Measurements from ENCODE around the gene PSMD6.

The PSMD6 gene

GRCh38 chr3:64023187-64023860 is at the start of gene PSMD6:
PSMD6 (minus strand) TSS chr3:64023494; CDS start chr3:64023419, 75 bp downstream.
- DNase-seq = peak; percentile 93

GRCh38 chr3:64072126-64072525 is 48.8 kb upstream of the PSMD6 start:
- DNase-seq = no peak

DNA sequence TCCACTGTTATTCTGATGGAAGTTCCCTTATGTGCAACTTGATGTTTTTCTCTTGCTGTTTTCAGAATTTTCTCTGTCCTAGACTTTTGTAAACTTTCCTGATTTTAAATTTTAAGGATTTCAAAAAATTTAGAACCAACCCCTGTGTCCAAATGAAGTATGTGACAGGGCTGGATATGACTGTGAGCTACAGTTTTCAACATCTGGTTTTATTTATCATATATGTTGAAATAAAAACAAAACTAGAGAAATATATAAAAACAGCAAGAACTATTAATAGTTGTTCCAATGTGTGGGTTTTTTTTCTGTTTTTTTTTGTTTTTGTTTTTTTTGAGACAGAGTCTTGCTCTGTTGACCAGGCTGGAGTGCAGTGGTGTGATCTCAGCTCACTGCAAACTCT is 47.4 kb upstream of the PSMD6 start:
- no peak for DNase-seq

DNA sequence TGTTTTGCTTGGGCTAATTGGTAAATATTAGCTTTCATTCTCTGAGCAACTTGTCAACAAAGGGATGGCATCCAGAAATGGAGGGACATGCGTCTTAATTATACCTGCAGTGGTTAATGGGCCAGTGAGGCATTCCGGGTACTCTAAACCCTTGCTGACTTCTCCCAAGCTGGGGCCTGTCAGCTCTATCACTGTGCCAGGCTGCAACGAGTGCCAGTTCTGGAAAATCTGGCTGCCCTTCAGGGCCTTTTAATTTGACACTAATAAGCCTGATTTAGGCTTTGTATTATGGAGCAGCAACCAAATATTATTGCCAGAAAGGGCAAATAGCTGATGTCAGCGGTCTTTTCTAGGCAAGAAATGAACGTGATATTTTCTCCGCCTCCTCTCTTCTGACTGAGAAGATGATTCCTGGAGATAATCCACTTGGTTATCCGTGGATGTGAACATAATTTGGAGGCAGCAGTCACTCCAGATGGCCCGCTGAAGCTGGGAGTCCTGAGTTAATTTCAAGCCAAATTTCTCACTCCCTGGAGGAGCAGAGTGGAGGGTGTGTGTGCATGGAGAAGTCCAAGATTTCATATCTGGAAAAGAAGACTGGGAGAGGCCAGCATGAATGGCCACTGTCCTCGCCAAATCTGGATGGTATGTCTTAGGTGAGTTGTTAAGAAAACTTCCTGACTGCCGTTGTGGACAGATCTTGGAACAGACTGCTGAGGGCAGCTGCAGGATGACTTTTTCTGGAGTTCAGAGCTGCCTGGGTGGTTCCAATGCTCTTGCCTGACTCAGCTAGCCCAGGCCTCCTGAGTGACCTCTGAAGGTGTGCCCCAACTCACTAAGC is 44.4 kb upstream of the PSMD6 start:
- DNase-seq = no peak

GRCh38 chr3:64064804-64065203 is 41.5 kb upstream of the PSMD6 start:
- DNase-seq = no peak

DNA sequence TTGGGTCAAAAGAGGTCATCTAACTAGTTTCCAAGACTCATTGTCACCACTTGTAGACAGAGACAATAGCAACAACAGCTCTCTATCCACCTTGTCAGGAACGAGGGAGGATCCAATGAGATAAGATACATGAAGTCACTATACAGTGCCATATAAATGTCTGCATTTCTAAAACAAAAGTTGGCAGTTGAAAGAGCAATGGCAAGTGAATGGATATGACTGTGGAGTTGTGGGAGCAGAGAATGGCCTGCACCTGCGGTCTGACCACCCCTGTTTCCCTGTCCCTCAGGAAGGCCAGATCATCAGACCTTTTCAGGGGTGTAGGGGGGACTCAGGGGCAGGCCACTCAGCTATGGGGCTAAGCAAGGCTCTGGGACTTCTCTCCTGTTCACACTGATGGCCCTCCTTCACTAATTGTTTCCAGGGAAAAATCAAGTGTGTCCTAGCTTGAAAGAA is 40.7 kb upstream of the PSMD6 start:
- no peak for DNase-seq

DNA sequence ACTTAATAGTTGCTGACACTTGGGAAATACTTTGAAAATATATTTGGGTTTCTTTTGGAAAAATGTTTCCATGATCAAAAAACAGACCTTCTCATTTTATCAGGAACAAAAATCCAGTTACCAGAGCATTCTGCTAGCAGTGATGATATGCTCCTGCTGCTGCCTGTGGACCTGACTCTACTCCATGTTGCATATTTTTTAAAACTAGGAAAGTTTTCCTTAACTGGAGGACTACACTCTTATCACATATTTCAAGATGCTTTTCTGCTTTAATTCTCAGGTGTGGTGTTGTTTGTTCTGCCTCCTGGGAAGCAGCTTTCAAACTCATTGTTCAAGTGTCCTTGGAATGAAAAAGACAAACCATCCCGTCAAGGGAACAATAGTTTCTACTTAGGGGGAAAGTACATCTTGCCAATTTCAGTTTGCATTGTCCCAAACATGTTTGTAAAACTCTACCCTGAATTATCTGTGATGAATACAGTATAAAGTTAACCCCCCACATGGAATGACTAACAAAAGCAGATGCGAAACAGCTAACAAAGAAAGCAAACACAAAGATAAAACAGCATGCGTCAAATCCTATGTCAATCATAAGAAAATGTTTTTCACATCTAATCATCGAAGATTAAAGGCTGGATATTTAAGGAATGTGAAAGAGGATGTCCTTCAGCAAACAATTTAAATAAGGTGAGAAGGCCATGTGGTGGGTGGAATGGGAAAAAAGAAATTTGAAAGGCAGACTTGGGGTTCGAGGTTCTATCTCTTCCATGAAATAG is 40.1 kb upstream of the PSMD6 start:
- DNase-seq = no peak

DNA sequence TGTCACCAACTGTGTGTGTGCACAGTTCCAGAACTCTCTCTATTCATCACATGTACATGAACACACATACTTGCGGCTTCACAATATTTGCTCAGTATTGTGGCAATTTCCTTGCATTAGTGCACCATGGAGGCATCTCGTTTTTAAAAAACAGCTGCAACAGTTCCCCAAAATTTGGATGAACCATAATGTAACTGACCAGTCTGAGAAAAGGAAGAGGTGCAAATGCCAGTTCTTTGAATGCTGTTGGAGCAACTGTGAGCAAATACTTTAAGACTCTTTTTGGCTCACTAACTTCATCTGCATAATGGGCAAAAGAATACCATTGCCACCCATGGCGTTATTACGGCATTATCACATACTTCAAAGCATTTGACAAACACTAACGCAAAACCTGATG is 38.3 kb upstream of the PSMD6 start:
- DNase-seq = no peak

DNA sequence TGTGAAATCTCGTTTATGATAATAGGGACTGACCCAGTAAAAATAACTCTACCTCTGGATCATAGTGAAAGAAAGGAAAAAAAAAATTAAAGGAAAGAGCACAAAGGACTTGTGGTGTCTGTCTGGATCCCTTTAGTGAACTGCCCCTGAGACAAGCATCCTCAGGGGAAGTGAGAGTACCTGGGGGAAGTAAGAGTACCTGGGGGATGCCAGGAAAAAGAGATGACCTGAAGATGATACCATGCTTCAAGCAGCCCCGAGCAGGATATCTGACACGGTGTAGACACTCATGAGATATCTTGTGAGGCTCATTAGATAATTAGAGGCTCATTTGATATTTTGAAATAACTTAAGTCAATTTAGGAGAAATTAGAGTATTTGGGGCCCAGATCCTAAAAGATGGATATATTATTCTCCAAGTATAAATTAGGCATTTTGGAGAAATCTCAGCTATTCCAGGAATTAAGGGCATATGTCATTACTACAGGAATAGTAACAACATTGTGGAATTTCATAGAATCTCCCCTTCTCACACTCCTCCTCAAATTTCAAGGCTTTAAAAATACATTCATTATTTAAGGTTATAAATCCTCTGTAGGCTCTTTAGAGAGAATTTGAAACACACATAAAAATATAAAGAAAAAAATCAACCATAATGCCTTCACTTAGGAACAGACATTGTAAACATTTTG is 36.3 kb upstream of the PSMD6 start:
- no peak for DNase-seq

DNA sequence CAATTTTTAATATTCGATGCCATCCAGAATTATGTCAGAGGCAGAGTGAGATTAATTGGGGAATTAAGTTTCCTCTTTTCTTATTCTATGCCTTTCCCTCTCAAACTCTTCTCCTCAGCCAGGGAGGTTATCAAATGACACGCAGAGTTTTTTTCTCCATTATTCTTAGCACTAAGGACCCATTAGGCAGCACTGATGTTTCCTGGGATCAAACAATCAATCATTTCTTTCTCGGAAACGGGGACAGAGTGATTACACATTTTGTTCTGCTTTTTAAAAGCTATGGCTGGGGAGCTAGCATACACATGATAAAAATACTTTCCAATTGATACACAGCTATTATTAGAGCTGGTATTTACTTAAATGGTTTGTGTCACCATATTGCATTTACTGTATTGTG is 35.3 kb upstream of the PSMD6 start:
- DNase-seq = no peak

GRCh38 chr3:64057231-64057630 is 33.9 kb upstream of the PSMD6 start:
- DNase-seq = no peak

DNA sequence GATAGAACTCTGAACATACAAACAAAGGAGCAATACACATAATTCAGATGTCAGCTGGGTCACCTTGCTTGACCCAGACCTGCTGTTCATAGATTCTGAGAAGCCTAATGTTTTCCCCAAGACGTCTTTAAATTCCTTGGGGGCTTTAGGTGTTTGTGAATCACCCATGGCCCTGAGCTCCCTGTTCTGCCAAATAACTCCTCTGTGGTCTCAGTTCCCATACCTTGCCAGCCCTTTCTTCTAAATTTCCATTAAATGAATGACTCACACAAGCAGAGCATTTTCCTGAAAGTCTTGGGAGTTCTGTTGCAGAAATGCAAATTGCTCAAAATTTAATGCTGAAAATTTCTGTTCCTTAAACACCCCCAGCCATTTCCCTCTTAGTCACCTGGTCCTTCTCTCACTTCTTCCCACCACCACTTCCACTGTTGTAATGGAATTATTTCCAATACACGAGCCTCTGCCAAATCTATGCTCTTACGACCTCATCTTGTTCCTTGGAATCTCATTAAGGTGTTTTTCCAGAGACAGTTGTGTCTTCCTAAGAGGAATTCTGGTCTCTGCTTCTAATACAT is 33.4 kb upstream of the PSMD6 start:
- DNase-seq = peak; percentile 4

- no peak for DNase-seq
Measured at GRCh38 chr3:64055076-64055475, 31.8 kb upstream of the PSMD6 start.

DNA sequence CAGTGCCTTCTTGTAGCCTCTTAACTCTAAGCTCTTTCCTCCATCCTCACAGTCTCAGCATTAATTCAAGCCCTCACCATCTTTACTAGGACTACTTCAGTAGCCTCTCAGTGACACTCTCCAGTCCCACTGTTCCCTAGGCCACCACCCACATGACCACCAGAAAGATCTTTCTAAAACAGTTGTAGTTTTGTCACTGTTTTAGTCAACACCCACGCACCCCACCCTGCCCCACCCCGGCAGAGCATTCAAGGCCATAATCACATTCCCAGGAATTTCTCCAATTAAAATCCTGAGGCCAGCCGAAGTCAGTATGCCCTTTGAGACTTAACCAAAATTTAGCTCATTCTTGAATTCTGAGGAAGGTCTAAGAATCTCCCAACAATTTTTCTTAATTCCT is 31.2 kb upstream of the PSMD6 start:
- no peak for DNase-seq

DNA sequence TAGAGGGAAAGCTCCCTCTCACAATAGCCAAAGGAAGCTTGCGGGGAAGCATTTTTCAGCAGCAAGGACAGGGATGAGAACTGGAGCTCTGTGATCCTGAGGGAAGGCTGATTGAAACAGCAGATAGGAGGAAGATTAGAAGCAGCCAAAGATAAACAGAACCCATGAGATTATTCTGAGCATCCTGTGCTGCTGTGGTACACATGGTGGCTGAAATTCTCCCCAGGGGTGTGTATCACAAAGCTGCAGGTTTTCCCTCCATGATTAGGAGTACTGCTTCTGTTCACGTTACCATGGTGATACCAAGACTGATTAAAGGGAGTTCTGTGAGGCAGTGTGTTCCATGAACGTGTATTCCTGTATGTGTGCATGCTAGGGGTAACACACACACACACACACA is 30.3 kb upstream of the PSMD6 start:
- DNase-seq = no peak

DNA sequence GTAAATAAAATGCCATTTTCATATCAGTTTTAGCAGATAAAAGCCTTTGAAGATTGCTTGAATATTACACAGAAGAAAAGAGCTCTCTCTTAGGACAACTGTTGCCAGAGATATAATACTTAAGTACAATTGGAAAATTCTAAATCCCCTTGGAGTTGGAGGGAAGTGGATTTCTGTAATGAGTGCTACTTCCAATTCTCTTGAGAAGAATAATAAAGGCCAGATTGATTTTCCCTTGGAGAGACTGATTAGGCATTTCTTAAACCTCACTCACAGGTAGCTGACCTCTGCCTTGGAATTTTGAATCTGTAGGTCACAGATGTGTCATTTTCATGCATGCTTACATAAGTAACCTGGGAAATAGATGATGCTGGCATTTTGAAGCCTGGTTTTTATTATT is 29.8 kb upstream of the PSMD6 start:
- no peak for DNase-seq

DNA sequence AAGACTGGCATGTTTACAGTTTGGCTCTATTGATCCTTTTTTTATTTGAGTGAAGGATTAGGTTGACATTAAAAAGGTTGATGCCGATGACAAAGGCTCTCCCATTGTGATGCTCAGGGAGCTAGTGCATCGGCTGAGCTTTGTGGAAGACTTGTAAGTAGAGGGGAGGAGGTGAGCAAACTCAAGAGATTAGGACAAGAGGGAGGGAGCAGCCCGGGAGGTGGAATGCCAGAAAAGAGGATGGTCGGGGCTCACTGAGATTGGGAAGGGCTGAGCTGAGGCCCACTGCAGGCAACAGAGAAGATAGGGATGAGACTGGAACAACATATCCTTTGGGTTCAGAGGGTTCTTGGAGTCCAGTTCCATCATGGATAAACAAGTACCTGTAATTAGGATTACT is 26.5 kb upstream of the PSMD6 start:
- DNase-seq = no peak

DNA sequence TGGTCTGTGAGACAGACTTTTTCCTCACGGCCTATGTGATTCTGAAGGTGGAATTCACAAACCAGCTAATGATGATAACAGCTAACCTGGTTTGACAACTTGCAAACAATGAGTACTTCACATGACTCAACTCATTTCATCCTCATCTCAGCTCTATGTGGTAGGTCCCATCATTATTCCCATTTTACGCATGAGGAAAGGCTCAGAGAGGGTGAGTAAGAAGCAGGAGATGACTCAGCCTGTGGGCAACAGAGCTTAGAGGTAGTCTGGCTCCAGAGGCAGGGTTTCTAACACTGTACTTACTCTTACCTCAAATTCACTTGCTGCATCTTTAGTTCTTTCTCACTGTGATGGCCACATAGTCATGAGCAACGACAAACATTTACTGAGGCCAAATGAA is 25.8 kb upstream of the PSMD6 start:
- peak; percentile 28 for DNase-seq

- peak; percentile 55 for DNase-seq
Measured at GRCh38 chr3:64048631-64049061, 25.4 kb upstream of the PSMD6 start.

GRCh38 chr3:64047787-64048186 is 24.5 kb upstream of the PSMD6 start:
- DNase-seq = peak; percentile 8

DNA sequence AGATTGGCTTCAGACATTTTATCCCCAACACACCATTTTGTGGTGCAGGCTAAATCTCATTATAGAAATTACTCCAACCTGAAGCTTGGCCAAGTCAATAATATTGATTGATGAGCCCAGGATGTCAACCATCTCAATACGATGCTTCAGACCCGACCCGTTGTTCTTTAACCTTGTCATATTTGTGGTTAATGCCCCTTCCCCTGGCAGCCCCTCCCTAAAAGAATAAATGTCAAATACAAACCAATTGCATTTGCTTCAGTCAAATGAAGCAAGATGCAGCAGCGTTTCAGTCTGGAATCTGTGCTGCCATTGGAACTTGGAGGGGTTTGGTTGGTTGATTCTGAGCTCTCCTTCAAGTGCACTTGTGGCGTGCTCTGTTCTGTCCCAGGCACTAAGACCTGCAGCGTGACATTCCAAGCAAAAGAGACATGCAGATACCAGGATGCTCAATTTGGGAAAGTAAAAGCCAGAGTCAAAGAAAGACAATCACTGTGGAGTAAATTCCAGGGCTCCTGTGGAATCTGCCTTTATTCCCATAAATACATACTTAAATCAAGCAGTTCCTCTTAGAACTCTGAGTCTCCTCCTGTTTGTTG is 23.8 kb upstream of the PSMD6 start:
- DNase-seq = no peak

DNA sequence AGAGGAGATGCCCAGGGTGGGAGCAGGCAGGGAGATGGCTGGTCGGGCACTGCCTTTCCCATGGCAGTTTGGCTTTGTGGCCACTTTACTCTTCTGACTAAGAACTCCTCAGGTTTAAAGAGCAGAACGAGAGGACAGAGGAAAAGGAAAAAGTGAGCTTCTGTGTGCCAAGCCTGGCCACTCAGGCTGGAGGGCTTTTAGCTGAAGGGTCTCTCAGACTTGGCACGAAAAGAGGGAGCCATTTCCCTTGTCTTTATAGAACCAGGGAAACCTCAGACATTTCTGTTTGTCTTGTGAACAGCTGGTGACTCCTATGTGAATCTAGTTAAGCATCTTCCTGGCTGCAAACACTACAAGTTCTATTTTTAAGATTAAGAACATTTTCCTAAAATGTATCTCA is 23.3 kb upstream of the PSMD6 start:
- no peak for DNase-seq
